ENCODE data around the gene PKDCC. TPM values are rescaled to one million over a fixed set of nuclear protein-coding genes. Genes with fewer than 3 reads are reported as not detected.
A peak's percentile ranks its signal among the peaks of the same experiment; 100 is the strongest.

PKDCC gene
- total RNA-seq, 1 donor from 2014 or later: 123 TPM

GRCh38 chr2:42105330-42106256 lies 57.8 kb downstream of the PKDCC start:
- no peak for DNase-seq (ENCODE audit: low spot score in 2 of 2, unreplicated experiment in 2 of 2)
- no peak overlapping the region for H3K4me3 Mint-ChIP-seq
- peak overlapping the region; percentile 36 for H3K27ac Mint-ChIP-seq
- H3K4me1 Mint-ChIP-seq: peaks cover 36% of the 10 kb centered on the region
- H3K27me3 Mint-ChIP-seq (ENCODE audit: low read depth): no peaks in the 10 kb centered on the region
- H3K36me3 Mint-ChIP-seq: no peaks in the 10 kb centered on the region
- H3K9me3 Mint-ChIP-seq: no peaks in the 10 kb centered on the region
- no peak for TF ChIP-seq CTCF (IDR thresholded peaks at IDR 0.05; ENCODE audit: unreplicated experiment)

- no peaks in the 10 kb centered on the region for H3K9me3 Mint-ChIP-seq
- no peak for TF ChIP-seq CTCF (IDR thresholded peaks at IDR 0.05; ENCODE audit: unreplicated experiment)
- no peak for DNase-seq (ENCODE audit: low spot score in 2 of 2, unreplicated experiment in 2 of 2)
- H3K27me3 Mint-ChIP-seq (ENCODE audit: low read depth): no peaks in the 10 kb centered on the region
- H3K27ac Mint-ChIP-seq: no peak overlapping the region
- H3K4me1 Mint-ChIP-seq: peaks cover 40% of the 10 kb centered on the region
- no peak overlapping the region for H3K4me3 Mint-ChIP-seq
- no peaks in the 10 kb centered on the region for H3K36me3 Mint-ChIP-seq
Observed at GRCh38 chr2:42106257-42106816, 58.5 kb downstream of the PKDCC start.

- H3K9me3 Mint-ChIP-seq: no peaks in the 10 kb centered on the region
- H3K27ac Mint-ChIP-seq: no peak overlapping the region
- no peak for TF ChIP-seq CTCF (IDR thresholded peaks at IDR 0.05; ENCODE audit: unreplicated experiment)
- no peaks in the 10 kb centered on the region for H3K36me3 Mint-ChIP-seq
- H3K27me3 Mint-ChIP-seq (ENCODE audit: low read depth): no peaks in the 10 kb centered on the region
- no peak overlapping the region for H3K4me3 Mint-ChIP-seq
- H3K4me1 Mint-ChIP-seq: peaks cover 31% of the 10 kb centered on the region
- DNase-seq (ENCODE audit: low spot score in 2 of 2, unreplicated experiment in 2 of 2): no peak
Observed at GRCh38 chr2:42107249-42108042, 59.6 kb downstream of the PKDCC start.

Other genes starting within 250 kb of the PKDCC start
- gene EML4, start 121.3 kb downstream of the PKDCC start, total RNA-seq: 93.4 to 97.2 TPM (median 95.6 TPM) in 3 replicates

Measured in mesothelial cell of epicardium (in vitro differentiated cells).